SK-N-SH (cell line): ENCODE measurements around the gene MARVELD1.

Experiments
- EP300 ChIP-seq, 2 experiments: IDR thresholded peaks; 2 replicates each; pipeline versions ENCODE4 v1.4.0 to v1.6.1; 2012; ENCODE audit warnings: borderline replicate concordance in 1 of 2, low read depth in 1 of 2, low read length in 1 of 2
- FOSL2 ChIP-seq: IDR thresholded peaks from 2 replicates; pipeline ENCODE4 v1.4.0; 2012; ENCODE audit warnings: low read depth, mild to moderate bottlenecking, moderate library complexity, borderline replicate concordance
- FOXJ3 ChIP-seq: sonication (generic); formaldehyde crosslinking; IDR thresholded peaks from 2 replicates; pipeline ENCODE4 v1.5.1; 2020; ENCODE audit warnings: mild to moderate bottlenecking, missing genetic modification reagents
- JUND ChIP-seq: IDR thresholded peaks from 2 replicates; pipeline ENCODE4 v1.4.0; 2012
- TAF1 ChIP-seq: IDR thresholded peaks from 2 replicates; pipeline ENCODE4 v1.6.1; 2012; ENCODE audit warnings: low read depth, mild to moderate bottlenecking, low read length, moderate library complexity, borderline replicate concordance
- TF ChIP-seq, protein P1 (sequence below): fragments of 200-600 bp; sonication (generic); IDR thresholded peaks from 2 replicates; pipeline ENCODE4 v1.6.1; 2017; ENCODE audit warnings: antibody characterized with exemption, mild to moderate bottlenecking, moderate library complexity
- TF ChIP-seq, protein P2 (sequence below): IDR thresholded peaks from 2 replicates; pipeline ENCODE4 v1.4.0; 2012; ENCODE audit warnings: low read depth, borderline replicate concordance

DNA sequence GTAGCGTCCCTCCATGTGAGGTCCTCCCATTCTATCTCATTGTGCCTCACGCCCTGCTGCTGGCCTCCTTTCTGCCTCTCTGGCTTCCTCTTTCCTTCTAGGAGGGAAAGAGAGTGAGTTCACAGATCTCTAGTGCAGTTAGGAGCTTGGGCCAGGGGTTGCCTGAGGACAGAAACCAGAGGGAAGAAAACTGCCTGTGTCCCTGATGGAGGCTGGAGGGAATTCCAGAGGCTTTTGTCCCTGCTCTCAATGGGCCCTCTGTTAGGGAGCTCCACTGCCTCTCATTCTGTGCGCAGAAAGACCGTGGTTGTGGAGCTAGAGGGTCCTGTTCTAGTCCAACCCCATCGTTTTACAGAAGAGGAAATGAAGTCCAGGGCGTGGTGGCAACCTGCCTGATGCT, 4.6 kb downstream of the MARVELD1 start:
- TF ChIP-seq, protein P1, sequence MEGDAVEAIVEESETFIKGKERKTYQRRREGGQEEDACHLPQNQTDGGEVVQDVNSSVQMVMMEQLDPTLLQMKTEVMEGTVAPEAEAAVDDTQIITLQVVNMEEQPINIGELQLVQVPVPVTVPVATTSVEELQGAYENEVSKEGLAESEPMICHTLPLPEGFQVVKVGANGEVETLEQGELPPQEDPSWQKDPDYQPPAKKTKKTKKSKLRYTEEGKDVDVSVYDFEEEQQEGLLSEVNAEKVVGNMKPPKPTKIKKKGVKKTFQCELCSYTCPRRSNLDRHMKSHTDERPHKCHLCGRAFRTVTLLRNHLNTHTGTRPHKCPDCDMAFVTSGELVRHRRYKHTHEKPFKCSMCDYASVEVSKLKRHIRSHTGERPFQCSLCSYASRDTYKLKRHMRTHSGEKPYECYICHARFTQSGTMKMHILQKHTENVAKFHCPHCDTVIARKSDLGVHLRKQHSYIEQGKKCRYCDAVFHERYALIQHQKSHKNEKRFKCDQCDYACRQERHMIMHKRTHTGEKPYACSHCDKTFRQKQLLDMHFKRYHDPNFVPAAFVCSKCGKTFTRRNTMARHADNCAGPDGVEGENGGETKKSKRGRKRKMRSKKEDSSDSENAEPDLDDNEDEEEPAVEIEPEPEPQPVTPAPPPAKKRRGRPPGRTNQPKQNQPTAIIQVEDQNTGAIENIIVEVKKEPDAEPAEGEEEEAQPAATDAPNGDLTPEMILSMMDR, result no peak
- TF ChIP-seq FOSL2, result no peak
- no peak for TF ChIP-seq JUND
- TF ChIP-seq, protein P2, sequence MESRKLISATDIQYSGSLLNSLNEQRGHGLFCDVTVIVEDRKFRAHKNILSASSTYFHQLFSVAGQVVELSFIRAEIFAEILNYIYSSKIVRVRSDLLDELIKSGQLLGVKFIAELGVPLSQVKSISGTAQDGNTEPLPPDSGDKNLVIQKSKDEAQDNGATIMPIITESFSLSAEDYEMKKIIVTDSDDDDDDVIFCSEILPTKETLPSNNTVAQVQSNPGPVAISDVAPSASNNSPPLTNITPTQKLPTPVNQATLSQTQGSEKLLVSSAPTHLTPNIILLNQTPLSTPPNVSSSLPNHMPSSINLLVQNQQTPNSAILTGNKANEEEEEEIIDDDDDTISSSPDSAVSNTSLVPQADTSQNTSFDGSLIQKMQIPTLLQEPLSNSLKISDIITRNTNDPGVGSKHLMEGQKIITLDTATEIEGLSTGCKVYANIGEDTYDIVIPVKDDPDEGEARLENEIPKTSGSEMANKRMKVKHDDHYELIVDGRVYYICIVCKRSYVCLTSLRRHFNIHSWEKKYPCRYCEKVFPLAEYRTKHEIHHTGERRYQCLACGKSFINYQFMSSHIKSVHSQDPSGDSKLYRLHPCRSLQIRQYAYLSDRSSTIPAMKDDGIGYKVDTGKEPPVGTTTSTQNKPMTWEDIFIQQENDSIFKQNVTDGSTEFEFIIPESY, result no peak
- TF ChIP-seq EP300 (IDR thresholded peaks at IDR 0.05; ENCODE audit: borderline replicate concordance in 1 of 2, low read depth in 1 of 2, low read length in 1 of 2), result no peak
- no peak for TF ChIP-seq TAF1
- TF ChIP-seq FOXJ3, result no peak
